ENCODE measurements around the gene ABCG1.
"Not testable (repeated sequence)": the region's sequence is repeated elsewhere in the genome, so short reads cannot be mapped to it uniquely, and the experiment has no call there.

The ABCG1 gene

DNA sequence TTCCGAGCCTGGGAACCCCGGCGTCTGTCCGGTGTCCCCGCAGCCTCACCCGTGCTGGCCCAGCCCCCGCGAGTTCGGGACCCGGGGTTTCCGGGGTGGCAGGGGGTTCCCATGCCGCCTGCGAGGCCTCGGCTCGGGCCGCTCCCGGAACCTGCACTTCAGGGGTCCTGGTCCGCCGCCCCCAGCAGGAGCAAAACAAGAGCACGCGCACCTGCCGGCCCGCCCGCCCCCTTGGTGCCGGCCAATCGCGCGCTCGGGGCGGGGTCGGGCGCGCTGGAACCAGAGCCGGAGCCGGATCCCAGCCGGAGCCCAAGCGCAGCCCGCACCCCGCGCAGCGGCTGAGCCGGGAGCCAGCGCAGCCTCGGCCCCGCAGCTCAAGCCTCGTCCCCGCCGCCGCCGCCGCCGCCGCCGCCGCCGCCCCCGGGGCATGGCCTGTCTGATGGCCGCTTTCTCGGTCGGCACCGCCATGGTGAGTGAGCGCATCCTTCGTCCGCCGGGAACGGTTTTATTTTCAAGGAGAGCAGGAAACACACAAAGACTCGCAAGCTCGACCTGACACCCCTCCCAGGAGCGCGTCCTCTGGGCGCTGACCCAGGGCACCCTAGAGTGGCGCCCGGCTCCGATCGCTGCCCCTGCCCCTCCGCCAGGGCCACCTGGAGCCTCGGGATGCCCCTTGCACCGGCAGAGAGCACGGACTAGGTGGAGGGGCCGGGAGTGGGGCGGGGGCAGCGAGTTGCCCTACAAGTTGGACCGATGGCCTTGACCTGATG is at the start of gene ABCG1:
TSS of gene ABCG1 (plus strand) at position 305 of the 770 bp plus-strand sequence. CDS start at position 428, 123 bp downstream.
- peak; percentile 21 to 61 (median 53) for DNase-seq

DNA sequence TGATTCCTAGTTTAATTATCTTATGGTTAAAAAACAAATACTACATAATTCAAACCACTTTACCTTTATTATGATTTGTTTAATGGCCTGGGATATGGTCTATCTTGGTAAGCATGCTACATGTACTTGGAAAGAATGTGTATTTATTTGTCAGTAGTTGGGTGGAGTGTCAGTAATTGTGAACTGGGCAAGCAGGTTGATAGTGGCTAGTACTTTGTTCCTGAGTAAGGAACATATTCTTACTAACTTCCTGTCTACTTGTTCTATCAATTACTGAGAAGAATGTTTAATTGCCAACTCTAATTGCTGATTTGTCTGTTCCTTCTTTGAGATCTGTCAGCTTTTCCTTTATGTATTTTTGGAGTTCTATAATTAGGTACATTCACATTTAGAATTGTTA is 49.2 kb upstream of the ABCG1 start:
- no peak for DNase-seq

DNA sequence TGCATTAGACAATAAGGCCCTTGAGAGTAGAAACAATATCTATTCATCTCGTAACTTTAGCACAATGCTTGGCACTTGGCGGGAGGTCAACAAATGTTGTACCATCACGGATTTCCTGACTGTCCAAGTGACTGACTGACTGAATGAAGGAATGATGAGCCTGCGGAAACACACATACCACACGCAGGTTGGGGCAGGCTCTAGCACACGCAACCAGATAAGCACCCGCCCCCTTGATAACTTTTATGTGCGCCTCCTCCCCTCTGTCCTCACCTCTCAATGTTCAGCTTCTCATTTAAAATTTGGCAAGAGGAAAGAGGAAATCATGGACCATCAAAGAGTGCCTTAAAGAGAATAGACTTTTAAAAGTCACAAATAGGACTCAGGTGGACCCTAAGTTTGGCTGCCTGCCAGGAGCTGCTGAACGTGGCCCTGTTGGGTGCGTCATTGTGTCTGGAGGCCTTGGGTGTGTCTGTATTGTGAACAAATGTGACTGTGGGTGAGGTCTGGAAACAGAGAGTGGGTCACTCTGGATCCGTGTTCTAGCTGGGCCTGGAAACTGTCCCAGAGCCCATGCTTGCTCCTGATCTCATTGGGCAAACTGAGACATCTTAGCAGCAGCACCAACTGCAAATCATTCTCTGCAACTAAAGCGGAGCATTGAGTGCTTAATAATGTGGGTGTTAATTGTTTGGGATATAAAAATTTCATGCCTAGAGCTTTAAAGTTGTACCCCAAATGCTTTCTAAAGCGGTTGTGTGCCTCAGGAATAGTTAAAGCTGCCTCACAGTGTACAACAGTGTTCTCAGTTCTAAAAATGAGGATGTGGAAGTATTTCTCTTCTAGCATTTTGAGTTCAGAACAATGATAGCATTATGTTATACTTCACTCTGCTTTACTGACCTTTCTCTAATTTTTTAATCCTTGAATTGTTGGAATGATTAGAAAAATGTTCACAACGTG is 47.6 kb upstream of the ABCG1 start:
- DNase-seq = no peak

GRCh38 chr21:42172596-42173483 is 46.1 kb upstream of the ABCG1 start:
- DNase-seq = no peak

GRCh38 chr21:42174173-42174572 is 44.8 kb upstream of the ABCG1 start:
- no peak for DNase-seq

GRCh38 chr21:42175110-42175710 is 43.7 kb upstream of the ABCG1 start:
- DNase-seq = no peak

DNA sequence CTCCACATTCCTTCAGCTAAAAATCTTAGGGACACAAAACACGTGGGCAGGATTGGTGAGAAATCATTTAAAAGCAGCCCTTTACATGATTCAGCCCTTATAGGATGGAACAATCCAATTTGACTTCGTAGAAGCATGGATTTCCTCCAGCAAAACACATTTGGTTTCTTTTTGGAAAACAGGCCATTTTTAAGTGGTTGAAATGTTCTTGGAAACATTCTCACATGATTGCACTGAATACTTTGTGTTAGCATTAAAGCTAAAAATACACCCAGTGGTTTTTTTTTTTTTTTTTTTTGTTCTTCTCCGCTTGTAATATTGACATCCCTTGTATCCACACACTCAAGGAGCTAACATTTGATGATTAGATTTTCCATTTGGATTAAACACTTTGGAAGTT is 42.1 kb upstream of the ABCG1 start:
- DNase-seq = no peak

DNA sequence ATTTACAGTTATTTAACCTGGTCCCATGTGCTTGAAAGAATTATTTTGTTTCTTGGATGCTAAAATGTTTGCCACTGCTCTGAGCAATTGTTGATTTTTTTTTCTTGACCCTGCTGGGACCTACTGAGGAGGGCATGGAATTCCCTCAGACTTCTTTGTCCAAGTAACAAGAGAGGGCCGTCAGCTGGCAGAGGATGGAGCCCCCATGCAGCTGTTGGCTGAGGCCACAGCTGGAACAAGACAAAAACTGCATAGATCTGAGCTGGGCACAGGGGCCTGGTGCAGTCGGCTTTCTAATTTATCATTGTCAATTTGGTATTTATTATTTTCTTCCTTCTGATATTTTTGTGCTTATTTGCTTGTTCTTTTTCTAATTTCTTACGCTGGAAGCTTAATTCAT is 39.6 kb upstream of the ABCG1 start:
- DNase-seq = no peak

- not testable (repeated sequence) for DNase-seq
Observed at GRCh38 chr21:42180001-42180400, 38.9 kb upstream of the ABCG1 start.

- DNase-seq = no peak
Observed at GRCh38 chr21:42182713-42183371, 36.1 kb upstream of the ABCG1 start.

GRCh38 chr21:42183374-42184266 is 35.3 kb upstream of the ABCG1 start:
- no peak for DNase-seq

GRCh38 chr21:42186591-42186990 is 32.3 kb upstream of the ABCG1 start:
- DNase-seq = no peak

GRCh38 chr21:42187976-42188653 is 30.8 kb upstream of the ABCG1 start:
- peak; percentile 41 to 88 (median 80) for DNase-seq

DNA sequence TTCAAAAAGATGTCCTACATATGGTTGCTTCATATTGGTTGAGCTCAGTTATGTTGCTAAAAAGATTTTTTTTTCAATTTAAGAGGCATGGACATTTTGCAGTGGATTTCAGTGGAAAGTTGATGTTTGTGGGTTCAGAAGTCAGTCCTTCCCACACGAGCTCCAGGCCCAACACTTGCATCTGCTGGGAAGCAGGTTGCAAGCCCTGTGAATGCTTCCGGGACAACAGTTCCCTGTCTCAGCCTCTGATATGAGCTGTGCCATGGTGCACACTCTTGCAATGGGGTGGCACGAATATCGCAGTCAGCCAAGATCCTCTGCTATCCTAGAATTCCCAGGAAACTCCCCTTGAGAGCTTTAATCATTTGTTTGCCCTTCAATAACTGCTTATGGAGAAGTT is 30.3 kb upstream of the ABCG1 start:
- no peak for DNase-seq

DNA sequence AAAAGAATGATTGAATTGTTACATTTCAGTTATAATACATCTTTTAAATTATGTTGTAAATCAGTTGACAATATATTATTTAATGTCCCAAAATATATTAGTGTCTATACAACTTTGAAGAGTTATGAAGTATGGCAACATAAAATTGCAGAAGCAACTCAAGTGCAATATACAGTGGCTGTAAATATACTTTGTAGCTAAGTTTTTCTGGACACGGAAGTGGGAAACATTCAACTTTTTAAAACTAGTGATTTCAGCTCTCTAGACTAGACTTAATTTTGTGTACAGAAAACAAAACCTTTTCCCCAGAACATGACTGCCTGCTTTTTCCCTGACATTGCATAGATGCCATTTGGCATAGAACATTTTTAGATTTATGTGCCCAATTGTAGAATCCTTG is 29.5 kb upstream of the ABCG1 start:
- no peak for DNase-seq

DNA sequence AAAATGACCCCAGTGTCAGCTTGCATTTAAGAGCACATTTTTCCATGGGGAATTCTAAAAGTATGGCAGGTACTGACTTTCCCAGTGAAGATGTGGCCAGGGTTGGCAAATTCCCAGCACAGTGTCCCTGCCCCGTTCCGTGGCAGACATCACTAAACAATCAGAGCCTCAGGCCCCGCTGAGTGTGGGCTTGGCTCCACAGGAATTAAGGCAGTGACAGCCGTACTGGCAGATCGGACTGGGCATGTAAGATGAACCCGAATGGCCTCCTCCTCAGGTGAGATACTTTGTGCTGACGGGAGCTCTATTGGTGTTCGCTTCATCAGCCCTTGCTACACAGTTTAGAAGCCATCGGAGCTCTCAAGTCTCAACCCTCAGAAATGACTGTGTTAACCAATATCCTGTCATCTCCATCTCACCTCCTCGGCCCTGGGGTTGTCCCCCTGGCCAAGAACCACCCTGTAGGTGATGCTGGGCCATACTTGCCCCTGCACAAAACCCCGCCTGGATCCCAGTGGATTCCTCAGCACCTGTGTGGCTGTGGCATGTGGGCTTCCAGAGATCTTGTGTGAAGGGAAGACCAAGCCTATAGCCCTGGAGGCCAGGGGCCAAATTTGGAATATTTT is 29.0 kb upstream of the ABCG1 start:
- peak in 1 of 6 experiments; percentile 20 for DNase-seq

GRCh38 chr21:42190486-42190863 is 28.5 kb upstream of the ABCG1 start:
- no peak for DNase-seq

DNA sequence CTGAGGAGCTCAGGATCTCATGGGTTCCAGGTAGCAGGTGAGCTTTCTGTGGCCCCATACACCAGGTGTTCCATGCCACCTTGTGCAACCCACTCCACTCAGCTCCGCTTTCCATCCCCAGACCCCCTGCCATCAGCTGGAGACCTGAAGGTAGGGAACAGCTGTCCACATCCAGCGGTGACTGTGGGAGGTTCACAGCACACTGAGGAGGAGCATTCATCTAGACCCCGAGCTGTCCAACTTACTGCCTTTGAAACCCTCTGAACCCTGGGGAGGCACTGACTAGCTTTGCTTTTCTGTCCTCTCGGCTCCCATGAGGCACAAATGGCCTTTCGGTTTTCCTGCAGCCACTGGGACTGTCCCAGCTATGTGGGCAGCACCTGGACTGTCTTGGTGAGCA is 27.9 kb upstream of the ABCG1 start:
- no peak for DNase-seq

DNA sequence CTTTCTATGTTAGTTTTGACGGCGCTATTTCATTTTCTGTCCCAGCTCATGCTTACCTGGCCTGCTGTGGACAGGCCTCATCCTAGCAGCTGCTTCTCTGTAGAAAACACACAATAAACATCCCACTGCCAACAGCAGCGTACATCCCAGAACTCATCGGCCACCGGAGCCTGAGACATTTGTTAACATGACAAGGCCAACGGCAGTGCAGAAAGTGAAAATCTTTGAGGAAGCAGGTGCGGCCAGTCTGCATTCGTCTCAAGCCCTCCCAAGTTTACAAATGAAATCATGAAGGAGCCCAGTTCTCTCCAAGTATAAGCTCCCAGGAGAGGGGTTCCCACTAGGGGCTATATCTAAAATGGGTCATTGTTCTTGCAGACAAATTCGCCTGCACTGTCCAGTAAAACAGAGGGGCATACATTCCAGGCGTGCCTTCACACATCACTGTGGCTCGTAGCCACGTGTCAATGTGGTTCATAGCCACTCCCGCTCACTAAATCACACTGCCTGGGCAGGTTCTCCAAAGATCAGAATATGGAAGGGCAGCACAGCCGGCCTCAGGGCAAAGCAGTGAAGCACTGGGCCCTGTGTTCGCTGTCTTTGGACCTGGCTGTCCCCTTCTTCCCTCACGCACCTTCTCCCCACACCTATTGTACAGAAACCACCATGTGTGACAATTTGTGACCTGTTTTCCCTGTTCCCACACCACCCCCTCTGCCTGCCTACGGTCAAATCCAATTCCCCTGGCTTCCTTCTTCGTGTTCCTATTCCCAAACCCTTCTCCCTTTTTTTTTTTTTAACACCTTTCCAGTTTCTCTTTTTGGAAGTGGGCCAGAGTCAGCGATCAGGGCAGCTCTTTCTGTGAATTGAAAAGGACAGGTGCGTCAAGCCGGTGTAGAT is 27.0 kb upstream of the ABCG1 start:
- DNase-seq = no peak
